NB4 (cell line): ENCODE measurements around the gene GRHL3.
"Not testable (repeated sequence)": the region's sequence is repeated elsewhere in the genome, so short reads cannot be mapped to it uniquely, and the experiment has no call there.

ENCODE experiments used
- DNase-seq: peaks from one replicate; pipeline ENCODE4 v3.0.0; 2010; ENCODE audit warnings: low read depth
- H3K4me3 ChIP-seq: one replicate; pipeline ENCODE4 v1.5.1; 2011; ENCODE audit warnings: mild to moderate bottlenecking, low read depth, low read length, moderate library complexity
- CTCF ChIP-seq: IDR thresholded peaks from one replicate; pipeline ENCODE4 v1.5.1; 2012; ENCODE audit warnings: low read depth, low read length
- MAX ChIP-seq: IDR thresholded peaks from 2 replicates; pipeline ENCODE4 v1.6.1; 2011; ENCODE audit warnings: low read depth, low read length
- MYC ChIP-seq: IDR thresholded peaks from 2 replicates; pipeline ENCODE4 v1.6.1; 2011; ENCODE audit warnings: low read depth, low read length
- POLR2A ChIP-seq: IDR thresholded peaks from 2 replicates; pipeline ENCODE4 v1.6.1; 2011; ENCODE audit warnings: mild to moderate bottlenecking; ENCODE audit not compliant: insufficient read length; ENCODE audit errors: extremely low read depth

GRHL3 gene

GRCh38 chr1:24285231-24285630, 33.9 kb upstream of the GRHL3 start:
- DNase-seq = no peak
- no peak for TF ChIP-seq POLR2A
- TF ChIP-seq MYC = no peak
- no peak for TF ChIP-seq CTCF
- no peak for TF ChIP-seq MAX
- H3K4me3 ChIP-seq = no peak overlapping the region

GRCh38 chr1:24286246-24287010, 32.7 kb upstream of the GRHL3 start:
- no peak overlapping the region for H3K4me3 ChIP-seq
- TF ChIP-seq MAX = no peak
- TF ChIP-seq CTCF = no peak
- no peak for TF ChIP-seq MYC
- no peak for TF ChIP-seq POLR2A
- DNase-seq = no peak

GRCh38 chr1:24287779-24288178, 31.4 kb upstream of the GRHL3 start:
- not testable (repeated sequence) for DNase-seq, H3K4me3 ChIP-seq

GRCh38 chr1:24288479-24288878, 30.7 kb upstream of the GRHL3 start:
- H3K4me3 ChIP-seq = no peak overlapping the region
- TF ChIP-seq MYC = no peak
- no peak for TF ChIP-seq MAX
- no peak for TF ChIP-seq POLR2A
- TF ChIP-seq CTCF = no peak
- no peak for DNase-seq

GRCh38 chr1:24289937-24290595, 29.1 kb upstream of the GRHL3 start:
- TF ChIP-seq POLR2A (no peak), MAX (no peak), CTCF (no peak), MYC (no peak)
- H3K4me3 ChIP-seq = no peak overlapping the region
- peak; percentile 23 for DNase-seq

GRCh38 chr1:24290933-24291487, 28.1 kb upstream of the GRHL3 start:
- TF ChIP-seq CTCF (no peak), MAX (no peak), POLR2A (no peak), MYC (no peak)
- DNase-seq = no peak
- H3K4me3 ChIP-seq = no peak overlapping the region
